Measurements from ENCODE around the gene CD74.

The CD74 gene

DNA sequence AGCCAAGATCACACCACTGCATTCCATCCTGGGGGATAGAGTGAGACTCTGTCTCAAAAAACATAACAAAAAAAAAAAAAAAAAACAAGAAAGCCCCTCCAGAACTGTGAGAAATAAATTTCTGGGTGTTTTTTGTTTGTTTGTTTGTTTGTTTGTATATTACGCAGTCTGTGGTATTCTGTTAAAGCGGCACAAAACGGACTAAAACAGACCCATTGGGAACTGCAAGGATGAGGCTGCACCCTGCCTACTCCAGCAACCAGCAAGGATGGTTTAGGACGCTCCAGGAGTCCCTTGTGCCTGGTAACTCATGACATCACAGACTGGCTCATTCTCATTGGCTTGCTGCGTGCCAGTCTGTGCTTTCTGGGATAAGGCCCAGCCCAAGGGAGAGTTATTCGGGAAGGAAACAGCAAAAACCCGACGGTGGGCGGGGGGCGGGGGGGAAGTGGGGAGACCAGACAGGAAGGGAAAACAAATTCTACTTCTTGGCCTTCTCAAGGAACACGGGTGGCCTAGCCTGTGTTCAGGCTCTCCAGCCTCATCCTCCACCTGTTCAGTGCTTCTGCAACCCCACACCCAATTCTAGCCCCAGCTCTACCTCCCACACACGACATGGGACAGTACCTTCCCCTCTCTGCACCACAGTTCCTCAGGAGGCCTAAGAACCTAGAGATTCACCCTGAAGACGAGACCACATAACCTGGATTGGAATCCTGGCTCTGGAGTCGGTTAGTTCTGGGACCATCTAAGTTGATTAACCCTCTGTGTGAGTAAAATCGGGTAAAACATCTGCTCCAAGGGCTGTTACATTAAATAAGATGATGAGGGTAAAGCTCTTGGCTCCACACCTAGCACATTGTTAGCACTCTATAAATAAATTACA is 2.8 kb downstream of the CD74 start:
- DNase-seq (ENCODE audit: low read depth in 2 of 2), result peak; percentile 19 to 40

- no peak for DNase-seq (ENCODE audit: low read depth in 2 of 2)
Measured at GRCh38 chr5:150408231-150408943, 4.3 kb downstream of the CD74 start.

DNA sequence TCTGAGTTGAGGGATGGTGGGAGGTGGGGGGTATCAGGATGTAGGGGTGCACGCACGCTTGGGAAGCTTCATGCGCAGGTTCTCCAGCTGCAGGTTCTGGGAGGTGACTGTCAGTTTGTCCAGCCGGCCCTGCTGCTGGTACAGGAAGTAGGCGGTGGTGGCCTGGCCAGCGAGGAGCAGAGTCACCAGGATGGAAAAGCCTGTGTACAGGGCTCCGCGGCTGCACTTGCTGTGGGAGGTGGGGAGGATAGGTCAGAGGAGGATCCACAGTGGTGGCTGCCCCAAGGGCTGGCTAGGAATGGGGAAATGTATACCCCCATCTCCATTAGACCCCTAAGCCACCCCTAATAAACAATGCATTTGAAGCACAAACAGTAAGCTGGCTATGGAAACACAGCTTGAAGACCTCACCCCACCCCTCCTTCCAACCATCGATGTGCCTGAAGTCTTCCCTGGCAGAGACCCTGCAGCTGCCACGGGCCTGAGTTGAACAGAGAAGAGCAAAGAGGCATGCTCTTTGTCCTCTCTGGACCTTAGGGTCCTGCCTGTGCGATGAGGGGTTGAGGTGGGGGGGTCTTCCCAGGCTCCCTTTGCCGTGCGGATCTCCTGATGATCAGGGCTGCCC is 5.5 kb downstream of the CD74 start:
- no peak for DNase-seq (ENCODE audit: low read depth in 2 of 2)

- DNase-seq (ENCODE audit: low read depth in 2 of 2), result no peak
Measured at GRCh38 chr5:150406723-150407095, 6.0 kb downstream of the CD74 start.

- DNase-seq (ENCODE audit: low read depth in 2 of 2), result no peak
Measured at GRCh38 chr5:150406103-150406722, 6.5 kb downstream of the CD74 start.

GRCh38 chr5:150404941-150405816 is 7.5 kb downstream of the CD74 start:
- no peak for DNase-seq (ENCODE audit: low read depth in 2 of 2)

GRCh38 chr5:150404535-150404934 is 8.2 kb downstream of the CD74 start:
- no peak for DNase-seq (ENCODE audit: low read depth in 2 of 2)

DNA sequence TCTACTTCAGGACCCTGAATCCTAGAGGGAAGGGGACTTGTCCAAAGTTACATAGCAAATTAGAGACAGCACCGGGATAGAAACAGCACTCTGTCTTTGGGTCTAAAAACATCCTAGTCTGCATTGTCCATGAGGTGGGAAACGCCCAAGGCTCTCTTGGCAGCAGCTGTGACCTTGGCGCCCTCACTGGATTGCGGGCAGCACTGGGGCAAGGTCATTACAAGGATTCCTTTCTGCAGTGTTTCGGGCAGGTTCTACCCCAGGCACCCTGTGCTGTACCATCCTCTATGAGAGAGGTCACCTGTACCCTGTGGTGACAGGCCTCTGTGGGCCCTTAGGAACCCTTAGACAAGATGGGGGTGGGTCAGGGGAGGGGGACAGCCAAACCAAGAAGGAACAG is 8.6 kb downstream of the CD74 start:
- DNase-seq (ENCODE audit: low read depth in 2 of 2), result no peak

DNA sequence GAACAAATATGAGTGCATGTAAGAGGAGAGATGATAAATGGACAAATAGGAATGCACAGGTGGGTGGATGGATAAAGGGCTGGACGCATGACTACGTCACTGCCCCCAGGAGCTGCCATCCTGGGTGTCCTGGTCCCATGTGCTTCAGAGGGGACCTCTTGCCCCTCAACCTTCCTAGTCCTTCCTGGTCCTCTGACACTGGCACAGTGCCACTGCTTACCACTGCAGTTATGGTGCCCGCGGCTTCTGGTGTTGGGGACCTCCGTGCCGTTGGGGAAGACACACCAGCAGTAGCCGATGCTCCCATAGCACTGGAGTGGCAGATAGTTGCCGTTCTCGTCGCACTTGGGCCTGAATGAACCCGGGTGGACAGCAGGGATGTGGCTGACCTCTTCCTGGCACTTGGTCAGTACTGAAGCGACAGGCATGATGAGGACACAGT is 9.8 kb downstream of the CD74 start:
- DNase-seq (ENCODE audit: low read depth in 2 of 2), result no peak

DNA sequence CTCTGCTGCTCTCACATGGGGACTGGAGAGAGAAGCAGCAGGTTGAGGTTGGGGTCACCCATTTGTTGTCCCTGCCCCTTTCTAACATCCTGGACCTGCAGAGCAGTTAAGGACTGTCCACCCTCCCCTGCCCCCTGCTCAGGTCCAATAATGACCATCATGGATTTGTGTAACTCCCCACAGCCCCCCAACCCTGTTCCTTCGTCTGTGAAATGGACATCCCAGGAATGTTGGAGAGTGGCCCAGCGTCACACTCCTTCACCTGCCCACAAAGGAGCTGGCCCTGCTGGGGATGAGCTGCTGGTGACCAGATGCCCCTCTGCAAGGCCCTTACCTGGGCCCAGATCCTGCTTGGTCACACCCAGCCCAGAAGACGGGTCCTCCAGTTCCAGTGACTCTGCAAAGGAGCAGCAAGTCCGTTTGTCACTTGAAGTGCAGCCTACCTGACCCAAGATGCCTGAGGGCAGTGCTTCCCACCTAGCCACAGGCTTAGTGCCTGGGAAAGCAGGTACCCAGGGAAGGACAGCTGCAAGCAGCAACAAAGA is 10.4 kb downstream of the CD74 start:
- DNase-seq (ENCODE audit: low read depth in 2 of 2), result no peak

GRCh38 chr5:150401376-150402228 is 11.1 kb downstream of the CD74 start:
- no peak for DNase-seq (ENCODE audit: low read depth in 2 of 2)

- DNase-seq (ENCODE audit: low read depth in 2 of 2), result no peak
Measured at GRCh38 chr5:150401076-150401375, 11.7 kb downstream of the CD74 start.

DNA sequence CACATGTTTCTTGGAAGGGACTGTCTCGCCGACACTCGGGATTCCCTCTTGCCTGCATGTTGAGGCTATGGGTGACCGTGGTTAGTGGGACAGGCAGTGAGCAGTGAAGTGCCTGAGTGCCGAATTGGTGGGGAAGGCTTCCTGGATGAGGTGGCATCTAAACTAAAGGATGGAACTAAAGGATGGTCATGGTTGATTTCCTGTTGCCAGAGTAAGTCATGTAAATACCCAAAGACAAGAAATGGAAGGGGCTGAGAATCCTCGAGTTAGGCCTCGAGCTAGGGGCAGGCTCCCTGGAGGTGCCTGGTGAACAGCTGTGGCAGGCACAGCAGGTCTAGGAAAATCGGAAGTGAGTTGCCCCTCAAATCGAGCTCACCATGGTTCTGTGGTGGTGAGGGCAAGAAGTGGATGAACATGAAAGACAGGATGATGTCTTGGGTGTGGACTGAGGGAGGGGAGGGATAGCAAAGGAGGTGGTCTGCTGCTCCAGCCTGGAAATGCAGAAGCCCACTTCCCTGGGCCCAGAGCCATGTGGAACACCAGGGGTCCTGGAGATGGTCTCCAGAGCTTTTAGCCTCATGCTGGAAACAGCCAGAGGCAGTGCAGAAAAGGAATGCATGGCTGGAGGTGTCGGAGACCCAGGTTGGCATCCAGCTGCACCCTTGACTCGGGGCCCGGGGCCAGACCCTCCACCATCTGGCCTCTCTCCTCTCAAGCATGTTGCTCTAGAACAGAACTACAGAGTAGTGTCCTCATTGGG is 12.2 kb downstream of the CD74 start:
- no peak for DNase-seq (ENCODE audit: low read depth in 2 of 2)

DNA sequence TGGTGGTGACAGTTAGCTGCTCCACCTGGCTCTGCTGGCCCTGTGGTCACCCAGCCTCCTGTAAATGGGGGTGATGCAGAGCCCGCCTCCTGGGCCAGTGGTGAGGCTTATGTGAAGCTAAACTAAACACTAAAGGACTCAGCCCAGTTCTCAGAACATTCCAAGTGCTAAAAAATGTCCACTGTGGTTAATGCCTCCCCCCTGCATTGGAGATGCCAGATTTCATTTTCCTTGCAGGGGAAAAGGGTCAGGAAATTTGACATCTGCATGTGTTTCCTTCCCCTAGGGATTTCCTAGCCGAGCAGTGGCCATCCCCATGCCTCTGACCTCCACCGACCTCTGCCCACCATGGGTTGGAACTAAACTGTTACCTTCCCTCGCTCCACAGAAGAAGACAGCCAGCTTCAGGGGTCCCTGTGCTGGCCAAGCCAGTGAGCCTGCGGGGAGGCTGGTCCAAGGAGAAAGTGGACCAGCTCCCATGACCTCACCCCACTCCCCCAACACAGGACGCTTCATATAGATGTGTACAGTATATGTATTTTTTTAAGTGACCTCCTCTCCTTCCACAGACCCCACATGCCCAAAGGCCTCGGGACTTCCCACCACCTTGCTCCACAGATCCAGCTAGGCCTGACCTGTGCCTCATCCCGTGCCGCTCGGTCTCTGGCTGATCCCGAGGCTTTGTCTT is 13.0 kb downstream of the CD74 start:
- no peak for DNase-seq (ENCODE audit: low read depth in 2 of 2)

DNA sequence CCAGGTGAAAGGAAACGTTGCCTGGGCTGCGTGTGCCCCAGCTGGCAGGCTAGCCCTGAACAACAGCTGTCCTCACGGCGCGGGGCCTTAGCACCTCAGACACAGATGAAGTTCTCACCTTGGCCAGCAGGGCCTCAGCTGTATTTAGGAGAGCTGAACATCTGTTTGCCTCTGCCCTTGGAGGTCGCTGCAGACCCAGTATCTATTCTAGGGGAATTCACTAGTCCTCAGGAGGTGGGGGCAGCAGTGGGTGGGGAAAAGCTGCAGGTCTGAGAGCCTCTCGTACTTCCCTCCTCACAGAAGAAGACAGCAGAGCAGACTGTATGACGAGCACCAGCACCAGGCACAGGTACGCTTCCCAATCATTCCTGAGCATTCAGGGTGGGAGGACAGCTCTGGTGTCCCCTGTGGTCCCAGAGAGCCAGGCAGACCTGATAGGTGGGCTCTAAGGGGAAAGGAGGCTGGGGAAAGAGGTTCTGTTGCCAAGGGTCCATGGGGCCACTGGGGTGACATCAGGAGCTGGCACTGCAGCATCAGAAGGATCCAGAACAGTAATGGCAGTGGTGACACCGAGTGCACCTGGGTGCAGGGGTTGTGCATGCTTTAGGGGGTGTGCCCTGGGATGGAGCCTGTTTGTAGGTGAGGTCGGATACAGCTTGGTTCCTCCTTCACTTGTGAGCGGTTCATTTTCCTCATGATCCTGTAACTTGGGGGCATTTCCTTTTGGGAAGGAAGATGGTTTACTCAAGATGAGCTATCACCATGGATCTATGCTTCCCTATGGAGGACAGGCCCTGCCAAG is 13.8 kb downstream of the CD74 start:
- DNase-seq (ENCODE audit: low read depth in 2 of 2), result no peak

GRCh38 chr5:150397782-150398721 is 14.7 kb downstream of the CD74 start:
- DNase-seq (ENCODE audit: low read depth in 2 of 2), result no peak

All from stimulated activated CD4-positive, alpha-beta T cell treated with anti-CD3 and anti-CD28 coated beads, Interleukin-15, amount 100 ng/mL, for 48 hours (primary cell).